H1 (cell line): ENCODE measurements around the gene COL4A2. TPM values are rescaled to one million over a fixed set of nuclear protein-coding genes. Genes with fewer than 3 reads are reported as not detected.
A peak's percentile ranks its signal among the peaks of the same experiment; 100 is the strongest.

Source experiments
- CTCF ChIA-PET: fragments of 300-600 bp; sonication (Branson Sonifier 250); formaldehyde crosslinking; loops from one replicate; lab custom pipeline; 2021; ENCODE audit not compliant: partially characterized antibody; lab: Charles Lee
- POLR2A ChIA-PET: fragments of 300-600 bp; sonication (Branson Sonifier 250); formaldehyde crosslinking; loops from one replicate; lab custom pipeline; 2021; ENCODE audit warnings: inconsistent platforms; ENCODE audit not compliant: partially characterized antibody; lab: Charles Lee
- DNase-seq, 2 experiments: peaks; one replicate each; pipeline versions ENCODE4 v3.0.0 to v3.0.0-alpha.2; 2010 to 2022; ENCODE audit warnings: low spot score in 2 of 2, low read depth in 1 of 2, mixed read lengths in 1 of 2
- FAIRE-seq: peaks from 2 replicates; lab custom pipeline; 2011; peaks lifted over from hg19 to GRCh38; lab: Jason Lieb, UNC
- H2AFZ ChIP-seq: 2 replicates; pipeline ENCODE4 v1.8.1; 2012; ENCODE audit warnings: low read length, inconsistent platforms
- H2AK5ac ChIP-seq: 2 replicates; pipeline ENCODE4 v1.6.1; 2013; ENCODE audit warnings: low read depth, low read length
- H2BK120ac ChIP-seq: replicated peaks from 2 replicates; pipeline ENCODE3; 2013; ENCODE audit warnings: low read depth, low read length, inconsistent platforms
- H2BK12ac ChIP-seq: 2 replicates; pipeline ENCODE4 v1.6.1; 2013; ENCODE audit warnings: low read depth, low read length
- H2BK15ac ChIP-seq: 2 replicates; pipeline ENCODE4 v1.6.1; 2013; ENCODE audit warnings: low read length
- H2BK20ac ChIP-seq: 2 replicates; pipeline ENCODE4 v1.6.1; 2013; ENCODE audit warnings: low read length
- H2BK5ac ChIP-seq: 2 replicates; pipeline ENCODE4 v1.6.1; 2013; ENCODE audit warnings: low read depth, low read length
- H3K14ac ChIP-seq: 2 replicates; pipeline ENCODE4 v1.6.1; 2013; ENCODE audit warnings: inconsistent platforms; ENCODE audit not compliant: insufficient read length
- H3K18ac ChIP-seq: 2 replicates; pipeline ENCODE4 v1.6.1; 2013; ENCODE audit warnings: low read length; ENCODE audit errors: extremely low read depth
- H3K23ac ChIP-seq: 2 replicates; pipeline ENCODE4 v1.6.1; 2013; ENCODE audit warnings: inconsistent platforms; ENCODE audit not compliant: insufficient read length
- H3K23me2 ChIP-seq: 2 replicates; pipeline ENCODE4 v1.6.1; 2013; ENCODE audit warnings: low read depth, low read length
- H3K27ac ChIP-seq: 2 replicates; pipeline ENCODE4 v1.6.1; 2011; ENCODE audit warnings: low read depth, low read length, inconsistent platforms
- H3K27me3 ChIP-seq, 4 experiments: replicated peaks in 1 of 4; 1 replicate in 1 of 4; 2 replicates in 3 of 4; pipeline versions ENCODE4 v1.6.1 to v1.8.1; 2011 to 2013; ENCODE audit warnings: low read length in 3 of 4, mild to moderate bottlenecking in 3 of 4, inconsistent platforms in 2 of 4, mixed read lengths in 2 of 4, moderate library complexity in 1 of 4; ENCODE audit not compliant: control insufficient read depth in 3 of 4, insufficient read depth in 3 of 4; ENCODE audit errors: extremely low read depth in 1 of 4
- H3K36me3 ChIP-seq, 4 experiments: 2 replicates each; pipeline versions ENCODE4 v1.6.1 to v1.8.1; 2011 to 2013; ENCODE audit warnings: mild to moderate bottlenecking in 4 of 4, low read length in 3 of 4, moderate library complexity in 2 of 4, control low read depth in 1 of 4, inconsistent platforms in 1 of 4; ENCODE audit not compliant: insufficient read depth in 4 of 4, control insufficient read depth in 2 of 4
- H3K4ac ChIP-seq: replicated peaks from 2 replicates; pipeline ENCODE3; 2013; ENCODE audit warnings: low read length, low read depth, mixed read lengths, inconsistent platforms; ENCODE audit not compliant: insufficient read length
- H3K4me1 ChIP-seq, 4 experiments: replicated peaks in 1 of 4; 1 replicate in 1 of 4; 2 replicates in 3 of 4; pipeline versions ENCODE4 v1.6.1 to v1.8.1; 2011 to 2013; ENCODE audit warnings: low read length in 3 of 4, inconsistent platforms in 2 of 4, mixed read lengths in 1 of 4; ENCODE audit not compliant: insufficient read depth in 4 of 4, control insufficient read depth in 3 of 4
- H3K4me2 ChIP-seq, 2 experiments: 2 replicates each; pipeline versions ENCODE4 v1.6.1 to v1.8.1; 2011 to 2013; ENCODE audit warnings: low read depth in 2 of 2, low read length in 2 of 2, control low read depth in 1 of 2, inconsistent platforms in 1 of 2, mild to moderate bottlenecking in 1 of 2; ENCODE audit not compliant: insufficient read depth in 1 of 2
- H3K4me3 ChIP-seq, 4 experiments: fragments of 200-600, 300-600 bp in 1 of 4; sonication (generic), shearing (Covaris generic), sonication (Bioruptor Twin) in 1 of 4; 2 replicates each; pipeline versions ENCODE4 v1.5.1 to v1.8.1; 2011 to 2016; ENCODE audit warnings: low read length in 4 of 4, low read depth in 3 of 4, control low read depth in 2 of 4, inconsistent platforms in 2 of 4, mild to moderate bottlenecking in 2 of 4, mixed read lengths in 1 of 4, moderate library complexity in 1 of 4; ENCODE audit not compliant: insufficient read depth in 2 of 4; ENCODE audit errors: extremely low read depth in 1 of 4
- H3K56ac ChIP-seq: replicated peaks from 2 replicates; pipeline ENCODE3; 2013; ENCODE audit warnings: low read depth, mild to moderate bottlenecking, mixed read lengths, low read length, inconsistent platforms; ENCODE audit not compliant: insufficient read length
- H3K79me1 ChIP-seq: 2 replicates; pipeline ENCODE4 v1.6.1; 2013; ENCODE audit warnings: low read depth, low read length, control low read depth
- H3K79me2 ChIP-seq, 2 experiments: 2 replicates each; pipeline versions ENCODE4 v1.6.1 to v1.8.1; 2012 to 2013; ENCODE audit warnings: low read length in 2 of 2, mild to moderate bottlenecking in 2 of 2, inconsistent platforms in 1 of 2; ENCODE audit not compliant: insufficient read depth in 2 of 2, control insufficient read depth in 1 of 2
- H3K9ac ChIP-seq, 4 experiments: replicated peaks in 1 of 4; 1 replicate in 1 of 4; 2 replicates in 3 of 4; pipeline versions ENCODE4 v1.6.1 to v1.8.1; 2011 to 2013; ENCODE audit warnings: low read depth in 3 of 4, low read length in 3 of 4, control low read depth in 2 of 4, mild to moderate bottlenecking in 2 of 4, moderate library complexity in 2 of 4, inconsistent platforms in 1 of 4; ENCODE audit errors: extremely low read depth in 1 of 4
- H3K9me3 ChIP-seq, 2 experiments: 2 replicates each; pipeline versions ENCODE4 v1.6.1 to v1.8.1; 2012 to 2013; ENCODE audit warnings: mild to moderate bottlenecking in 2 of 2, moderate library complexity in 2 of 2, control low read depth in 1 of 2, inconsistent platforms in 1 of 2, low read depth in 1 of 2, low read length in 1 of 2, mixed read lengths in 1 of 2; ENCODE audit not compliant: insufficient read depth in 2 of 2
- H4K20me1 ChIP-seq, 2 experiments: replicated peaks in 1 of 2; 2 replicates each; pipeline versions ENCODE3 to v1.8.1; 2011 to 2013; ENCODE audit warnings: inconsistent platforms in 2 of 2, low read length in 2 of 2, mild to moderate bottlenecking in 1 of 2; ENCODE audit not compliant: insufficient read depth in 2 of 2, control insufficient read depth in 1 of 2
- H4K5ac ChIP-seq: 2 replicates; pipeline ENCODE4 v1.6.1; 2013; ENCODE audit warnings: low read length, low read depth, mixed read lengths, inconsistent platforms; ENCODE audit not compliant: insufficient read length
- H4K8ac ChIP-seq: 2 replicates; pipeline ENCODE4 v1.8.0; 2013; ENCODE audit warnings: mild to moderate bottlenecking, moderate library complexity, low read length, inconsistent platforms; ENCODE audit not compliant: insufficient read depth; ENCODE audit errors: extremely low read depth
- H4K91ac ChIP-seq: replicated peaks from 2 replicates; pipeline ENCODE3; 2013; ENCODE audit warnings: low read length, mixed read lengths, inconsistent platforms; ENCODE audit not compliant: insufficient read length
- CBX8 ChIP-seq: fragments of 300-800, 300-1000 bp; sonication (generic); IDR thresholded peaks from 2 replicates; pipeline ENCODE4 v1.7.1; 2016; ENCODE audit warnings: low read depth, low read length, borderline replicate concordance
- CHD2 ChIP-seq: IDR thresholded peaks from 2 replicates; pipeline ENCODE4 v1.6.1; 2012; ENCODE audit warnings: low read length, improper control_type of control experiment
- E2F6 ChIP-seq: IDR thresholded peaks from 2 replicates; pipeline ENCODE4 v1.6.1; 2012; ENCODE audit warnings: inconsistent platforms
- FOSL1 ChIP-seq: IDR thresholded peaks from 2 replicates; pipeline ENCODE4 v1.6.1; 2011; ENCODE audit warnings: mild to moderate bottlenecking, low read depth, low read length, moderate library complexity; ENCODE audit not compliant: insufficient read depth
- GABPA ChIP-seq: IDR thresholded peaks from 2 replicates; pipeline ENCODE4 v1.6.1; 2011; ENCODE audit warnings: mild to moderate bottlenecking, low read length, moderate library complexity, borderline replicate concordance; ENCODE audit not compliant: insufficient read depth
- HDAC2 ChIP-seq, 2 experiments: fragments of 300-600 bp in 1 of 2; sonication (generic) in 1 of 2; IDR thresholded peaks; 2 replicates each; pipeline ENCODE4 v1.6.1; 2011 to 2012; ENCODE audit warnings: low read depth in 2 of 2, low read length in 2 of 2, mild to moderate bottlenecking in 2 of 2, moderate library complexity in 2 of 2, borderline replicate concordance in 1 of 2, inconsistent platforms in 1 of 2
- HDAC6 ChIP-seq: IDR thresholded peaks from one replicate; pipeline ENCODE4 v1.7.1; 2012; ENCODE audit warnings: low read depth, mild to moderate bottlenecking, inconsistent platforms, low read length, moderate library complexity
- MAFK ChIP-seq: IDR thresholded peaks from 2 replicates; pipeline ENCODE4 v1.6.1; 2012; ENCODE audit warnings: low read depth, mild to moderate bottlenecking, improper control_type of control experiment, low read length
- NRF1 ChIP-seq: IDR thresholded peaks from 2 replicates; pipeline ENCODE4 v1.6.1; 2011; ENCODE audit warnings: mild to moderate bottlenecking, low read depth, low read length, improper control_type of control experiment
- POU5F1 ChIP-seq: IDR thresholded peaks from 2 replicates; pipeline ENCODE4 v1.6.1; 2011; ENCODE audit warnings: low read depth, mild to moderate bottlenecking, low read length, moderate library complexity
- RAD21 ChIP-seq, 2 experiments: IDR thresholded peaks in 1 of 2; conservative IDR thresholded peaks in 1 of 2; 2 replicates each; pipeline ENCODE4 v1.6.1; 2011; ENCODE audit warnings: low read depth in 2 of 2, low read length in 2 of 2, improper control_type of control experiment in 1 of 2, inconsistent platforms in 1 of 2, mild to moderate bottlenecking in 1 of 2, moderate library complexity in 1 of 2
- SP4 ChIP-seq: IDR thresholded peaks from 2 replicates; pipeline ENCODE4 v1.6.1; 2012; ENCODE audit warnings: low read length, inconsistent platforms
- WGBS, 2 experiments: shearing (Covaris generic) in 1 of 2; methylation state at CpG; one replicate each; pipeline versions ENCODE4 v1.1.6 to v1.1.7; 2013 to 2015; ENCODE audit warnings: low lambda C conversion rate in 2 of 2, mixed read lengths in 2 of 2, inconsistent platforms in 1 of 2, low coverage in 1 of 2, missing lambda C conversion rate in 1 of 2; ENCODE audit not compliant: insufficient replicate concordance in 2 of 2, insufficient coverage in 1 of 2, insufficient read length in 1 of 2; ENCODE audit errors: extremely low coverage in 1 of 2, missing lambda C conversion rate in 1 of 2; 5-methylcytosine and 5-hydroxymethylcytosine counted together
- polyA plus RNA-seq, 7 experiments: library from polyadenylated mRNA; depleted of rRNA in 3 of 7; stranded (reverse) in 5 of 7; unstranded in 2 of 7; fragments of >200 nt in 5 of 7; fragments of 200-250 nt in 2 of 7; gene quantifications; 1 replicate in 5 of 7; 2 replicates in 1 of 7; 4 replicates in 1 of 7; pipeline versions ENCODE4 v1.2.1 to v1.2.3, GENCODE V29; 2011 to 2013; ENCODE audit warnings: missing spikeins in 2 of 7, mixed read lengths in 2 of 7
- total RNA-seq: library from RNA; stranded (reverse); fragmentation: NEBNext Ultra II Directional; extraction: Animal tissue kit (Norgen Biotek cat#: 25700); gene quantifications from 2 replicates; pipeline ENCODE4 v1.2.1, GENCODE V29; 2021

Gene COL4A2
- total and polyA plus RNA-seq, 2 of the 8 experiments (the other 6 are each of a cell fraction or from before 2014, with no cell fraction given), result 80.4 to 87.3 TPM

GRCh38 chr13:110305544-110305943, 1.5 kb upstream of the COL4A2 start:
- Histone ChIP-seq H2BK5ac (no peak overlapping the region), H3K9ac (no peak overlapping the region), H3K27ac (no peak overlapping the region), H3K79me2 (peaks cover 0 to 16% of the 10 kb centered on the region in 2 experiments; a peak in 2 of 4 replicates), H3K27me3 (peaks cover 0 to 18% (median 10%) of the 10 kb centered on the region in 4 experiments; a peak in 5 of 7 replicates), H4K8ac (no peak overlapping the region), H2BK120ac (no peak overlapping the region), H3K23me2 (peaks cover 15% of the 10 kb centered on the region), H4K20me1 (peaks cover 0 to 1% of the 10 kb centered on the region in 2 experiments), H4K5ac (no peak overlapping the region), H3K9me3 (no peaks in the 10 kb centered on the region), H2BK12ac (no peak overlapping the region), H3K4ac (no peak overlapping the region), H3K23ac (no peak overlapping the region), H2BK15ac (no peak overlapping the region), H3K4me3 (peak overlapping the region in 1 of 4 experiments; percentile 93; a peak in 4 of 8 replicates), H3K79me1 (peaks cover 4% of the 10 kb centered on the region; the same call in 1 of the 2 replicates), H3K36me3 (no peaks in the 10 kb centered on the region), H3K4me1 (peaks cover 5 to 13% (median 9%) of the 10 kb centered on the region in 4 experiments; a peak in 5 of 7 replicates), H3K18ac (no peak overlapping the region), H3K4me2 (peak overlapping the region; percentile 89 to 100; a peak in 3 of 4 replicates), H2AK5ac (no peak overlapping the region), H3K56ac (no peak overlapping the region), H2BK20ac (no peak overlapping the region), H2AFZ (no peak overlapping the region), H4K91ac (no peak overlapping the region), H3K14ac (no peak overlapping the region)
- TF ChIP-seq CBX8 (no peak), SP4 (no peak), GABPA (no peak), E2F6 (no peak), MAFK (no peak), HDAC6 (no peak), HDAC2 (IDR thresholded peaks at IDR 0.05; ENCODE audit: borderline replicate concordance in 1 of 2, low read depth in 2 of 2, low read length in 2 of 2) (no peak), NRF1 (no peak), RAD21 (IDR thresholded peaks at IDR 0.05 in 1 of 2, conservative IDR thresholded peaks at IDR 0.05 in 1 of 2; ENCODE audit: low read depth in 2 of 2, low read length in 2 of 2) (no peak), CHD2 (no peak), POU5F1 (no peak), FOSL1 (no peak)
- FAIRE-seq, result no peak
- ChIA-PET CTCF (interaction anchor here (0.6 to 4.5 kb wide), 7 partner anchors 12 to 84 kb away, joined by 3 to 18 read pairs (median 3); no protein-coding TSS in a partner anchor), POLR2A (interaction anchor here (5.3 to 5.5 kb wide), 2 partner anchors 8 to 21 kb away, joined by 34 read pairs; no protein-coding TSS in a partner anchor)
- DNase-seq, result no peak
- 60% methylated on average over 2 of the region's 2 CpGs; no CpG with 5 or more reads in 1 of the 2 experiments for WGBS, 2 experiments
